ENCODE results near the gene ZBED5.

GRCh38 chr11:10868352-10868751 lies 10.5 kb upstream of the ZBED5 start:
- TF ChIP-seq CTCF (conservative IDR thresholded peaks at IDR 0.05) (no peak), ZFX (IDR thresholded peaks at IDR 0.05) (no peak)

Measured in C4-2B (cell line).